Tibial nerve (tissue), 4 donors: Measurements from ENCODE around the gene CCNI. TPM values are rescaled to one million over a fixed set of nuclear protein-coding genes. Genes with fewer than 3 reads are reported as not detected.

ENCODE experiments used
- DNase-seq, 2 donors: peaks; one replicate each; pipeline ENCODE4 v3.0.0-alpha.2; 2019; ENCODE audit warnings: low spot score in 2 of 2
- H3K27ac ChIP-seq, 4 donors: fragments of 200-600 bp; sonication (generic) in 3 of 4; one replicate each; pipeline ENCODE4 v1.5.1; 2017 to 2019; ENCODE audit warnings: mild to moderate bottlenecking in 1 of 4
- H3K27me3 ChIP-seq, 2 donors: fragments of 200-600 bp; sonication (generic) in 1 of 2; one replicate each; pipeline versions ENCODE4 v1.5.1 to v1.6.0; 2017 to 2019
- H3K36me3 ChIP-seq, 3 donors: fragments of 200-600 bp; sonication (generic); one replicate each; pipeline ENCODE4 v1.5.1; 2018 to 2019
- H3K4me1 ChIP-seq, 4 donors: fragments of 200-600 bp; sonication (generic) in 3 of 4; one replicate each; pipeline ENCODE4 v1.5.1; 2017 to 2019
- H3K4me3 ChIP-seq, 4 donors: fragments of 200-600 bp; sonication (generic) in 3 of 4; one replicate each; pipeline ENCODE4 v1.5.1; 2017 to 2019; ENCODE audit warnings: mild to moderate bottlenecking in 1 of 4, moderate library complexity in 1 of 4
- H3K9me3 ChIP-seq, 4 donors: fragments of 200-600 bp; sonication (generic) in 3 of 4; one replicate each; pipeline ENCODE4 v1.5.1; 2017 to 2019
- CTCF ChIP-seq, 5 experiments: fragments of 200-600 bp in 3 of 5; fragments of 450-650 bp in 2 of 5; sonication (generic) in 3 of 5; IDR thresholded peaks; one replicate each; pipeline ENCODE4 v1.5.1; 2016 to 2019; ENCODE audit warnings: antibody characterized with exemption in 5 of 5, mild to moderate bottlenecking in 3 of 5, moderate library complexity in 2 of 5
- EP300 ChIP-seq, 2 donors: sonication (generic); formaldehyde crosslinking; IDR thresholded peaks; one replicate each; pipeline ENCODE4 v1.6.1; 2017; ENCODE audit warnings: antibody characterized with exemption in 2 of 2, mild to moderate bottlenecking in 1 of 2
- POLR2A ChIP-seq, 2 donors: fragments of 450-650 bp; IDR thresholded peaks; one replicate each; pipeline ENCODE4 v1.6.1; 2017; ENCODE audit warnings: antibody characterized with exemption in 2 of 2, mild to moderate bottlenecking in 2 of 2, moderate library complexity in 2 of 2
- WGBS, 2 donors: methylation state at CpG; one replicate each; pipeline ENCODE4 v1.1.5; 2018; 5-methylcytosine and 5-hydroxymethylcytosine counted together
- total RNA-seq, 4 donors: library from RNA; depleted of rRNA; stranded (reverse); fragments of >200 nt; gene quantifications; one replicate each; pipeline ENCODE4 v1.1.0, GENCODE V29; 2016

Gene CCNI
- 100 to 1,000 TPM; 186 to 259 (median 198) TPM for total RNA-seq

GRCh38 chr4:77075869-77076799, at the start of gene CCNI:
CCNI (minus strand) TSS chr4:77075989; CDS start chr4:77066362, 9,627 bp downstream.
- TF ChIP-seq POLR2A (IDR thresholded peaks at IDR 0.05) (peak; percentile 78 to 91), EP300 (IDR thresholded peaks at IDR 0.05) (peak; percentile 94 to 99), CTCF (IDR thresholded peaks at IDR 0.05) (peak in 1 of 5 experiments; percentile 32)
- peaks cover 0 to 55% (median 22%) of the 10 kb centered on the region in 4 donors for H3K4me1 ChIP-seq
- WGBS, 2 donors: 0 to 1% methylated on average over 54 of the region's 54 CpGs

GRCh38 chr4:77124576-77124975, 48.8 kb upstream of the CCNI start:
- H3K4me1 ChIP-seq: peaks cover 0 to 6% (median 0%) of the 10 kb centered on the region in 4 donors
- no peak overlapping the region for H3K4me3 ChIP-seq
- no peaks in the 10 kb centered on the region for H3K36me3 ChIP-seq
- peaks cover 0 to 7% (median 0%) of the 10 kb centered on the region in 4 donors for H3K9me3 ChIP-seq
- H3K27ac ChIP-seq: no peak overlapping the region
- 57 to 61% methylated on average over 3 of the region's 3 CpGs for WGBS, 2 donors
- DNase-seq: no peak
- no peaks in the 10 kb centered on the region for H3K27me3 ChIP-seq
- TF ChIP-seq POLR2A (IDR thresholded peaks at IDR 0.05): no peak
- no peak for TF ChIP-seq CTCF (IDR thresholded peaks at IDR 0.05)
- TF ChIP-seq EP300 (IDR thresholded peaks at IDR 0.05): no peak

More at GRCh38 chr4:77075869-77076799, at the start of gene CCNI:
- no peaks in the 10 kb centered on the region for H3K9me3 ChIP-seq
- peak within 1 kb of the TSS; percentile 100 for H3K27ac ChIP-seq
- H3K36me3 ChIP-seq: no peaks in the 10 kb centered on the region
- DNase-seq: peak; percentile 90 to 92
- no peaks in the 10 kb centered on the region for H3K27me3 ChIP-seq
- H3K4me3 ChIP-seq: peak within 1 kb of the TSS; percentile 87 to 100 (median 96)

GRCh38 chr4:77123411-77123810, 47.6 kb upstream of the CCNI start:
- Histone ChIP-seq H3K4me1 (peaks cover 0 to 6% (median 0%) of the 10 kb centered on the region in 4 donors), H3K36me3 (no peaks in the 10 kb centered on the region), H3K9me3 (peaks cover 0 to 7% (median 0%) of the 10 kb centered on the region in 4 donors), H3K27ac (no peak overlapping the region), H3K27me3 (no peaks in the 10 kb centered on the region), H3K4me3 (no peak overlapping the region)
- TF ChIP-seq CTCF (IDR thresholded peaks at IDR 0.05) (no peak), POLR2A (IDR thresholded peaks at IDR 0.05) (no peak), EP300 (IDR thresholded peaks at IDR 0.05) (no peak)
- 67 to 76% methylated on average over 1 of the region's 1 CpG for WGBS, 2 donors
- DNase-seq: no peak

- 65 to 67% methylated on average over 4 of the region's 4 CpGs for WGBS, 2 donors
- no peak for DNase-seq
- no peaks in the 10 kb centered on the region for H3K27me3 ChIP-seq
- no peaks in the 10 kb centered on the region for H3K4me1 ChIP-seq
- peaks cover 0 to 7% (median 0%) of the 10 kb centered on the region in 4 donors for H3K9me3 ChIP-seq
- H3K36me3 ChIP-seq: no peaks in the 10 kb centered on the region
- TF ChIP-seq EP300 (IDR thresholded peaks at IDR 0.05) (no peak), CTCF (IDR thresholded peaks at IDR 0.05) (no peak), POLR2A (IDR thresholded peaks at IDR 0.05) (no peak)
- no peak overlapping the region for H3K4me3 ChIP-seq
- H3K27ac ChIP-seq: no peak overlapping the region
Measured at GRCh38 chr4:77122656-77123055, 46.9 kb upstream of the CCNI start.

- Histone ChIP-seq H3K4me3 (no peak overlapping the region), H3K9me3 (peaks cover 0 to 7% (median 0%) of the 10 kb centered on the region in 4 donors), H3K27ac (no peak overlapping the region), H3K27me3 (no peaks in the 10 kb centered on the region), H3K4me1 (no peaks in the 10 kb centered on the region), H3K36me3 (no peaks in the 10 kb centered on the region)
- no peak for DNase-seq
- TF ChIP-seq EP300 (IDR thresholded peaks at IDR 0.05) (no peak), POLR2A (IDR thresholded peaks at IDR 0.05) (no peak), CTCF (IDR thresholded peaks at IDR 0.05) (no peak)
- WGBS, 2 donors: 67 to 81% methylated on average over 5 of the region's 5 CpGs
Measured at GRCh38 chr4:77121736-77122240, 46.0 kb upstream of the CCNI start.
